Stimulated activated CD8-positive, alpha-beta memory T cell treated with anti-CD3 and anti-CD28 coated beads, Interleukin-7, amount 100 ng/mL, for 48 hours (primary cell): ENCODE results near the gene SMCHD1.
"Not testable (repeated sequence)": the region's sequence is repeated elsewhere in the genome, so short reads cannot be mapped to it uniquely, and the experiment has no call there.

Experiments used
- DNase-seq, 2 donors: peaks; one replicate each; pipeline ENCODE4 v3.0.0-alpha.2; 2020; ENCODE audit warnings: low read depth in 1 of 2; ENCODE audit errors: extremely low read depth in 1 of 2

SMCHD1 gene

GRCh38 chr18:2656981-2657512 is 1.5 kb downstream of the SMCHD1 start:
- no peak for DNase-seq

DNA sequence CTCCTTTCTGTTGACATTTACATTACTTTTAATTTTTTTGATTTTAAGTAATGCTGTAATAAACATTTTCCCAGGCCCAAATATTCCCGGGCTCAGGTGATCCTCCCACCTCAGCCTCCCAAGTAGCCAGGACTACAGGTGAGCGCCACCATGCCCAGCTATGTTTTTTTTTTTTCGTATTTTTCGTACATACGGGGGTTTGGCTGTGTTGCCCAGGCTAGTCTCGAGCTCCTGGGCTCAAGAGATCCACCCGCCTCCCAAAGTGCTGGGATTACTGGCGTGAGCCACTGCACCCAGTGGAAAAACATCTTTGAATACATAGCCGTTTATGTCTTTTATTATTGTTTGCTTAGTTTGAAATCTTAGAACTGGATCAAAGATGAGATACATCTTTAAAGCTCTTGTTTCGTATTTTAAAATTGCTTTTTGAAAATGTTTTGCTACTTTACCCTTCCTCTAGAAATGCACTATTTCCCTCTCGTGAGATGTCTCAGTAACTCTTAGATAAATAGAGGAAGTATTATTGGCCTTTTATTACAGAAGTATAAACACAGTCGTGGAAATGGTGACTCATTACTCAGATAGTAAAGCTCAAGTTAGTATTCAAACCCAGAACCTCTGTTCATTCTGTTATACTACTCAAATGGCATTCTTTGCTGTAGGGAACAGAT is 2.4 kb downstream of the SMCHD1 start:
- DNase-seq: no peak

DNA sequence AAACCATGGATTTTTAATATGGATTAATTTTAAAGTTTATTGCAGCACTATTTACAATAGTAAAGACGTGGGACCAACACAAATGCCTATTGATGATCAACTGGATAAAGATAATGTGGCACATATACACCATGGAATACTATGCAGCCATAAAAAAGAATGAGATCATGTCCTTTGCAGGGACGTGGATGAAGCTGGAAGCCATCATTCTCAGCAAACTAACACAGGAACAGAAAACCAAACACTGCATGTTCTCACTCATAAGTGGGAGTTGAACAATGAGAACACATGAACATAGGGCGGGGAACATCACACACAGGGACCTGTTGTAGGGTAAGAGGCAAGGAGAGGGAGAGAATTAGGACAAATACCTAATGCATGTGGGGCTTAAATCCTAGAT is 5.3 kb downstream of the SMCHD1 start:
- not testable (repeated sequence) for DNase-seq

- DNase-seq: not testable (repeated sequence)
These were observed 6.8 kb downstream of the SMCHD1 start for GRCh38 chr18:2662288-2662687.

DNA sequence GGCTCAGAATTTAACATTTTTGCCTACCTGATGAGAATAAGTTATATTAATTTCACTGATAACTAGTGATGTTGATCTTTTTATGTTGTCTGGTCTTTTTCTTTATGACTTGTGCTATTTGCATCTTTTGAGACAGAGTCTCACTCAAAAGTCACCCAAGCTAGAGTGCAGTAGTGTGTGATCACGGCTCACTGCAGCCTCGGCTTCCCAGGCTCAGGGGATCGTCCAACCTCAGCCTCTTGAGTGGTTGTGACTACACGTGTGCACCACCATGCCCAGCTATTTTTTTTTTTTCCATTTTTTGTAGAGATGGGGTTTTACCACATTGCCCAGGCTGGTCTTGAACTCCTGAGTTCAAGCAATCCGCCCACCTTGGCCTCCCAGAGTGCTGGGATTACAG is 7.5 kb downstream of the SMCHD1 start:
- no peak for DNase-seq

DNA sequence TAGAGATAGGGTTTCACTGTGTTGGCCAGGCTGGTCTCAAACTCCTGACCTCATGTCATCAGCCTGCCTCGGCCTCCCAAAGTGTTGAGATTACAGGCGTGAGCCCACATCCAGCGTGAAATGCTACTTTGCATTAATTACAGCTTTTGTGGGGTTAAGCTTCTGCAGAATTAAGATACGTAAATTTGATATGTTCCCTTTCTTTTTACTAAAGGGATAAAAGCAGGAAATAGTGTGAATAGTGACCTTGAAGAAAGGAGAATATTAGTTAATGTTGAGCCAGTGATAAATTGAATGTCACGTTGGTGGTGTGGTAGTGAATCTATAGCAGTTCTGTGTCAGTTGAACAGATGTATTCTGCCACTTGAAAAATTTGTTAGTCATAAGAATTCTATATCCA is 16.9 kb downstream of the SMCHD1 start:
- DNase-seq: no peak

- DNase-seq: no peak
These were observed 17.3 kb downstream of the SMCHD1 start for GRCh38 chr18:2672872-2673271.

- not testable (repeated sequence) for DNase-seq
These were observed 23.4 kb downstream of the SMCHD1 start for GRCh38 chr18:2678933-2679332.

DNA sequence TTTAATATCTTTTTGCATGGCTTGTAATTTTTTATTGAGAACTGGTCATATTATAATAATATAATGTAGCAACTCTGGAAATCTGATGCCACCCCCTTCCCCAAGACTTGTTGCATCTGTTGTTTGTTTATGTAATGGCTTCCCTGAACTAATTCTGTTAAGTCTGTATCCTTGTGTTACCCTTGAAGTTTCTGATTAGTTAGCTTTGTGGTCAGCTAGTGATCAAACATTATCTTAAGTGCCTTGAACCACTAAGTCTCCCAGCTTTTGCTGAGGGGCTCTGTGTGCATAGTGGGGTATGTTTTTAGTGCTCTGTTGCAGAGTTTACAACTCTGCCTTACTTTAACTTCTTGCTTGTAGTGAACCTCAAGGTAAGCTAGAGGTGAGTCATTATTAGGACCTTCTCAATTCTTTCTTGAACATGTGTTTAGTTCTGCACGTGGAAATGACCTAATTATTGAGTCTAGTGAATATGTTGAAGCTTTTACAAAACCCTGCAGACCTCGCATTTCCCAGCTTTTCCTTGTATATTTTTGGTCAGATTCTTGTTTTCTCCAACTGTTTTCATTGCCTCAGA is 24.8 kb downstream of the SMCHD1 start:
- DNase-seq: no peak

DNA sequence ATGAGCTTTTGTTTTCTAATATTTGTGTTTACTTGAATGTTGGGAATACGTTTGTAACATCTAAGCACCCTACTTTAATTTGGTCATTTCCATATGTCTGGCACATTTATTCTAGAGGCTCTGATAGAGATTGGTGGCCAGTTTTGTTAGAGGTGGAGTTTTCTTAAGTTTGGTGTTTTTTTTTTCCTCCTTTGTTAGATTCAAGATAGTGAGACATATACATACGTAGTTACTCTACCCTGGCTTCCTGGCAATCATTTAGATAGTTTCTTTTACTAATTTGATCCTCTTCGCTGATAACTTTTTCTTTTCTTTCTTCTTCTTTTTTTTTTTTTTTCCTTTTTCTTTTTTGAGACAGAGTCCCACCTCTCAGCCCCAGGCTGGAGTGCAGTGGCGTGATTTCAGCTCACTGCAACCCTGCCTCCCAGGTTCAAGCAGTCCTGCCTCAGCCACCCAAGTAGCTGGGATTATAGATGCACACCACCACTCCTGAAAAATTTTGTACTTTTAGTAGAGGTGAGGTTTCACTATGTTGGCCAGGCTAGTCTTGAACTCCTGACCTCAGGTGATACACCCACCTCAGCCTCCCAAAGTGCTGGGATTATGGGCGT is 26.6 kb downstream of the SMCHD1 start:
- no peak for DNase-seq

DNA sequence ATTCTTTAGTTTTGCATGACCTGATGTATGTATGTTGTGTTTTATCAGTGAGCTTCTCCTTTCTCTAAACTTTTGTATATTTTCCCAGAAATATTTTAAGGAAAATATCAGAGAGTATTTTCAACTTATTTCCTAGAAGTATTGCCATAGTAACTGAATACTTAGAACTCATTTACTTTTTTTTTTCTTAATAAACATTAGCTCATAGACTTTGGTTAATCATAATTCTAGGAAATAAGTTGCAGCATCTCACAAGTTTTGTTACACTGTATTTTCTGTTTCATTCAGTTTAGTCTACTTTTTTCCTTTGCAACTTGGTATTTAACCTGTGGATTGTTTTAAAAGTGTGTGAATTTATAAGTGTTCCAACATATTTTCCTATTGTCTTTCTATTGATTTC is 27.5 kb downstream of the SMCHD1 start:
- no peak for DNase-seq

- no peak for DNase-seq
These were observed 30.9 kb downstream of the SMCHD1 start for GRCh38 chr18:2686349-2686968.

DNA sequence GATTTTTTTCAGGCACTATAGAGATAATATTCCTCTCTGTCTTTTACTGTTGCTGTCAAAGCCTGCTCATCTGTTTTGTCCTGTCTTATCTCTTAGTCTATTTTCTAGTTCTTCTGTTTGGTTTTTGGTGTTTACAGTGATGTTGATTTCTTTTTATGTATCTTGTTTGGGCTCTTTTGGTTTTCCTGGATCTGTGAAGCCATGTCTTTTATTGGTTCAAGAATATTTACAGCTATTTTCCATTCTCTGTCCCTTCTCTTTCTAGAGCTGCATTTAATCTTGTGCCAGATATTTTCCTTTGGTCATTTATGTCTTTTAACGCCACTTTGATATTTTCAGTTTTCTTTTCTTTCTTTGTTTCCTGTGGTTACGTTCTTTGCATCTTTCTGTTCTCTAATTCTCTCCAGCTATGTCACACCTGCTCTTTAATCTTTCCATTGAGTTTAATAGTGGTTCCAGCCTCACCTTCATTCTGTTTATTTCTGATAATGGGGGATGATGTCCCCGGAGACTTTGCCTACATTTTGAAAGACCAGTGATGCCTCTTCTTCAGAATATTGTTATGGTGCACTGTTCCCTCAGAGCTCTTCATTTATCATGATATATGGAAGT is 32.0 kb downstream of the SMCHD1 start:
- no peak for DNase-seq

GRCh38 chr18:2692508-2692907 is 37.0 kb downstream of the SMCHD1 start:
- DNase-seq: no peak

GRCh38 chr18:2697184-2697583 is 41.7 kb downstream of the SMCHD1 start:
- DNase-seq: no peak

GRCh38 chr18:2699001-2699400 is 43.5 kb downstream of the SMCHD1 start:
- DNase-seq: no peak

DNA sequence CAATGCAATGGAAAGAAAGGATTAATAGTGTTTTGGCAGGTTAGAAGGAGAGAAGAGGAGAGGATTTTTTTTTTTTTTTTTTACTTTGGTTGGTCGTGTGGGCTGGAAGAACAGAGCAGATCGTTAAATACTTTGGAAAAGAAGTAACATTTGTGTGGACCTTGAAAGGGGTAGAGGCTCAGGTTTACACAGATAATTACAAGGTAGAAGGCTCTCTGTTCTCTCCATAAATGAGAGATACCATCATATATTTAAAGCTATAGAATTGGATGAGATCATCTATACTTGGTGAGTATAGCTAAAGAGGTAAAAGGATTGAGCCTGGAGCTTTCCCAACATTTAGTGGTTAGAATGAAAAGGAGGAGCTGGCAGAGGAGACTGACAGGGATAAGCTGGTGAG is 49.0 kb downstream of the SMCHD1 start:
- DNase-seq: no peak

DNA sequence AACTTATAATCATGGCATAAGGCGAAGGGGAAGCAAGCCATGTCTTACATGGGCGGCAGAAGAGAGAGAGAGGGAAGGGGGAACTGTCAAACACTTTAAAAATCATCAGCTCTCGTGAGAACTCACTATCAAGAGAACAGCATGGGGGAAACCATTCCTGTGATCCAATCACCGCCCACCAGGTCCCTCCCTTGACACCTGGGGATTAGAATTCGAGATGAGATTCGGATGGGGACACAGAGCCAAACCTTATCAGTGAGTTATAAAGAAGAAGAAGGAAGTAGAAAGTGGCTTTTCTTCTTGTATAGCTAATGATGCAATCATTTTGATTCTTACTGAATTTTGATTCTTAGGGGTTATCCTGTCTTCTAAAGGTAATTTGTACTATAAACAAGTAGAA is 51.4 kb downstream of the SMCHD1 start:
- DNase-seq: no peak

GRCh38 chr18:2707551-2708168 is 52.1 kb downstream of the SMCHD1 start:
- DNase-seq: no peak

- no peak for DNase-seq
These were observed 53.8 kb downstream of the SMCHD1 start for GRCh38 chr18:2709316-2709715.

- no peak for DNase-seq
These were observed 58.6 kb downstream of the SMCHD1 start for GRCh38 chr18:2714140-2714539.
